Measurements from ENCODE around the gene TASP1. TPM values are rescaled to one million over a fixed set of nuclear protein-coding genes. Genes with fewer than 3 reads are reported as not detected.

Gene TASP1
- total RNA-seq, 1 donor from 2014 or later: 14.3 TPM

DNA sequence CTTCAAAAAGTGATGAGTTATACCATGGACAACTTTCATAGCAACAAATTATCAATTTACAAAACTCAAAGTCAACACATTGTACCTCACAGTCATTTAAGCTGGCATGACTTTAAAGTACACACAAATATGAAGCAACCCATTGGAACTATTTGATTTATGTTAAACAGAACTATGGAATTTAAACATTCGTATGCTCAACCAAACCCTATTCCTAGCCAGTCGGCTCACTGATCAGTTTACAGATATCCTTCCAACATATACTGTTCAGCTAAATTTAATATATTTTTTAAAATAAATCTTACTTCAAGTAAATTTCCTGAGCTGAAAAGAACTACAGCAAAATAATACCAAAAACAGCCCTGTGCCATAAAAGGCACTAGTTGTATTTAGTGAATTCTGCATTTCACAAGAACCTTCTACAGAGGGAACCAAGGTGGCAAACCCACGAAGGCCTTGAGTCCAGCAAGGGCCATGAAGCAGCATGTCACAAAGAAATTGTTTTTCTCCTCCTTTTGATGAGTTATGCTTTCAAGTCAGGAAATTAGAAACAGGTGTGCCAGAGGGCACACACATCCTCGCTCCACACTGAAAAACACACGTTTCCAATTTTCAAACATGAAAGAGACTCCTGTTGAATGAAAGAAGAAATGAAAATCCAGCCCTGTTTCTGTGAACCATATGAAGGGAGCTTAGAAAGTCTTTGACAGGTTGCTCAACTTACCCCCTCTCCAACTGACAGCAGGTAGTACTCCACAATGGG is 122.8 kb downstream of the TASP1 start:
- H3K4me1 ChIP-seq: peaks cover 8% of the 10 kb centered on the region
- H3K36me3 ChIP-seq: peaks cover 5% of the 10 kb centered on the region
- no peaks in the 10 kb centered on the region for H3K27me3 ChIP-seq (ENCODE audit: low read depth)
- intact Hi-C loops (cut with DNase I): no loop called here
- DNase-seq (no peak), ATAC-seq (no peak)
- H3K4me3 ChIP-seq: no peak overlapping the region
- no peak overlapping the region for H3K27ac ChIP-seq
- no peaks in the 10 kb centered on the region for H3K9me3 ChIP-seq
- TF ChIP-seq, protein P1, sequence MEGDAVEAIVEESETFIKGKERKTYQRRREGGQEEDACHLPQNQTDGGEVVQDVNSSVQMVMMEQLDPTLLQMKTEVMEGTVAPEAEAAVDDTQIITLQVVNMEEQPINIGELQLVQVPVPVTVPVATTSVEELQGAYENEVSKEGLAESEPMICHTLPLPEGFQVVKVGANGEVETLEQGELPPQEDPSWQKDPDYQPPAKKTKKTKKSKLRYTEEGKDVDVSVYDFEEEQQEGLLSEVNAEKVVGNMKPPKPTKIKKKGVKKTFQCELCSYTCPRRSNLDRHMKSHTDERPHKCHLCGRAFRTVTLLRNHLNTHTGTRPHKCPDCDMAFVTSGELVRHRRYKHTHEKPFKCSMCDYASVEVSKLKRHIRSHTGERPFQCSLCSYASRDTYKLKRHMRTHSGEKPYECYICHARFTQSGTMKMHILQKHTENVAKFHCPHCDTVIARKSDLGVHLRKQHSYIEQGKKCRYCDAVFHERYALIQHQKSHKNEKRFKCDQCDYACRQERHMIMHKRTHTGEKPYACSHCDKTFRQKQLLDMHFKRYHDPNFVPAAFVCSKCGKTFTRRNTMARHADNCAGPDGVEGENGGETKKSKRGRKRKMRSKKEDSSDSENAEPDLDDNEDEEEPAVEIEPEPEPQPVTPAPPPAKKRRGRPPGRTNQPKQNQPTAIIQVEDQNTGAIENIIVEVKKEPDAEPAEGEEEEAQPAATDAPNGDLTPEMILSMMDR (IDR thresholded peaks at IDR 0.05): no peak

DNA sequence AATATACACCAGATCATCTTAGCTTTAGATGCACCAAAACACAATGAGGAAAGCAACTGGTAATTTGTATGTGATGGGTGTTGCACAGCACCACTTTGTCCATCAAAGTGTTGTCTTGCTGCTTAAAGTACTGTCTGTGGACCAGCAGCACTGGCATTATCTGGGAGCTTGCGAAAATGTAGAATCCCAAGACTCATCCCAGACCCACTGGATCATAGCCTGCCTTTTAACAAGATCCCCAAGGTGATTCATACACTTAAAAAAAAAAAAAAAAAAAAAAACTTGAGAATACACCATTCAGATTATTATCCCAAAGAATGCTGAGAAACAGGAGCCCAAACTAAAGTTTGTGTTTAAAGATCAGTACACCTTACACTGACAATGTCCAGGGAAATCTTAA is 123.4 kb downstream of the TASP1 start:
- Histone ChIP-seq H3K4me1 (peaks cover 8% of the 10 kb centered on the region), H3K27ac (no peak overlapping the region), H3K27me3 (ENCODE audit: low read depth) (no peaks in the 10 kb centered on the region), H3K36me3 (peaks cover 5% of the 10 kb centered on the region), H3K4me3 (no peak overlapping the region), H3K9me3 (no peaks in the 10 kb centered on the region)
- intact Hi-C loops (cut with DNase I): no loop called here
- ATAC-seq: no peak
- TF ChIP-seq, protein P1 (IDR thresholded peaks at IDR 0.05): no peak
- DNase-seq: no peak

DNA sequence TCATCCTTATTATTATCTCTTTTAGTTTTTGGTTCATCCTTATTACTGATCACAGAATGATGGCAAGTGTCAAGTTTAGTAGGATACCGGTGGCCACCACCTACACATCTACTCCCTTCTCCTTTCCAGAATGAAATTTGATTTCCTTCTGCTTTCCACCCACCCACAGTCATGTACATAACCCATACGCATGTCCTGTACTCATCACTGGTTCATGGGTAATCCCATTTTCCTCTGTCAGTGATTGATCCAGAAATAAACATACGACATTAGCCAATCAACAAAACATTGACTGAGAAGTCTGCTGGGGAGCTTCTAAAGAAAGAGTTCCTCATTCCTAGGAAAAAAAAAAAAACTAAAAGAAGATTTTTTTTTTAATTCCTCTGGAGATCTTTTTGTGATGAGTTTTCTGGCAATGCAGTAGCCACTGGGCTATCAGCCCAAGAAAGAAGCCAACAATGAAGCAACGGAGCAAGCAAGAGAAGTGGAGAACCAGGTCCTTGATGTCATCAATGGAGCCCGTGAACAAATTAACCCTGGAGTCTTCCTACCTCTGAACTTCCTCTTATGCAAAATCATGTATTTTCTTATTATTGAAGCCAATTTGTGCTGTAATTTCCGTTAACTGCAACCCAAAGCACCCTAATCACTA is 127.8 kb downstream of the TASP1 start:
- H3K36me3 ChIP-seq: peaks cover 3% of the 10 kb centered on the region
- H3K4me1 ChIP-seq: no peaks in the 10 kb centered on the region
- TF ChIP-seq, protein P1 (IDR thresholded peaks at IDR 0.05): no peak
- intact Hi-C loops (cut with DNase I): no loop called here
- no peak overlapping the region for H3K27ac ChIP-seq
- H3K4me3 ChIP-seq: no peak overlapping the region
- peak; percentile 38 to 47 for ATAC-seq
- H3K27me3 ChIP-seq (ENCODE audit: low read depth): no peaks in the 10 kb centered on the region
- no peak for DNase-seq
- peaks cover 7% of the 10 kb centered on the region for H3K9me3 ChIP-seq

DNA sequence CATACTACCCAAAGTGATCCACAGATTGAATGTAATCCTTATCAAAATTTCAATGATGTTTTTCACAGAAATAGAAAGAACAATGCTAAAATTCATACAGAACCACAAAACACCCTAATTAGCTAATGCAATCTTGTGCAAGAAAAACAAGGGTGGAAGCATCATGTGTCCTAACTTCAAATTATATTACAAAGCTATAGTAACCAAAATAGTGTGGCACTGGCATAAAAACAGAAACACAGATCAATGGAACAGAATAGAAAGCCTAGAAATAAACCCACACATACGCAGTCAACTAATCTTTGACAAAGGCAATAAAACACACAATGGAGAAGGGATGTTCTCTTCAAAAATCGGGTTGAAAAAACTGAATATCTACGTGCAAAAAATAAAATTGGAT is 131.1 kb downstream of the TASP1 start:
- DNase-seq (no peak), ATAC-seq (no peak)
- H3K4me3 ChIP-seq: no peak overlapping the region
- no peaks in the 10 kb centered on the region for H3K27me3 ChIP-seq (ENCODE audit: low read depth)
- H3K9me3 ChIP-seq: peaks cover 21% of the 10 kb centered on the region
- no peaks in the 10 kb centered on the region for H3K4me1 ChIP-seq
- H3K27ac ChIP-seq: no peak overlapping the region
- TF ChIP-seq, protein P1 (IDR thresholded peaks at IDR 0.05): no peak
- H3K36me3 ChIP-seq: no peaks in the 10 kb centered on the region
- intact Hi-C loops (cut with DNase I): no loop called here

DNA sequence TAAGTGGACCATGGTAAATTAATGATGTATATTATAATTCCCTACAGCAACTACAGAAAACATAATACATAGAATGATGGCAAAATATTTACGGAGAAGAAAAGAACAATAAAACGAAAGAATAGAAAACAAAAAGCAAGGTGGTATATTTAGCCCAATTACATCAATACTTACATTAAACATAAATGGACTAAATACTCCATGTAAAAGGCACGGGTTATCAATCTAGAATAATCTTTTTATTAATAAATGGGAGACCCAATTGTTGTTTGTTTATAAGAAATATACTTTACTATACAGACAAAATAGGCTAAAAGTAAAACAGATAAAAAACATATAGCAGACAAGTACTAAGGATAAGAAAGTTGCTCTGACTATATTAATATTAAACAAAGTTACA is 137.2 kb downstream of the TASP1 start:
- no peak overlapping the region for H3K4me3 ChIP-seq
- no peaks in the 10 kb centered on the region for H3K4me1 ChIP-seq
- ATAC-seq (no peak), DNase-seq (no peak)
- TF ChIP-seq, protein P1 (IDR thresholded peaks at IDR 0.05): no peak
- intact Hi-C loops (cut with DNase I): no loop called here
- H3K9me3 ChIP-seq: peaks cover 40% of the 10 kb centered on the region
- no peaks in the 10 kb centered on the region for H3K36me3 ChIP-seq
- H3K27me3 ChIP-seq (ENCODE audit: low read depth): no peaks in the 10 kb centered on the region
- no peak overlapping the region for H3K27ac ChIP-seq

Data from lower lobe of right lung (tissue), 2 donors.